MM.1S (cell line): ENCODE results near the gene LTB4R.

Experiments
- DNase-seq: peaks from one replicate; pipeline ENCODE4 v3.0.0-alpha.2; 2015
- H2AFZ ChIP-seq: fragments of 300-600 bp; sonication (generic); 2 replicates; pipeline ENCODE4 v1.6.0; 2016; ENCODE audit warnings: antibody characterized with exemption, low read length
- H3F3A ChIP-seq: fragments of 300-600 bp; sonication (generic); 2 replicates; pipeline ENCODE4 v1.6.1; 2016; ENCODE audit warnings: mild to moderate bottlenecking, antibody characterized with exemption, low read length, moderate library complexity, mixed read lengths; ENCODE audit not compliant: insufficient read depth
- H3K27ac ChIP-seq: fragments of 300-600 bp; sonication (generic); 2 replicates; pipeline ENCODE4 v1.5.1; 2016; ENCODE audit warnings: mild to moderate bottlenecking, low read length
- H3K27me3 ChIP-seq: fragments of 300-600 bp; sonication (generic); replicated peaks from 2 replicates; pipeline ENCODE4 v1.6.0; 2016; ENCODE audit warnings: low read length; ENCODE audit not compliant: insufficient read depth
- H3K36me3 ChIP-seq: fragments of 300-600 bp; sonication (generic); replicated peaks from 2 replicates; pipeline ENCODE4 v1.6.1; 2016; ENCODE audit warnings: mild to moderate bottlenecking, low read length, mixed read lengths; ENCODE audit not compliant: insufficient read depth
- H3K4me1 ChIP-seq: fragments of 300-600 bp; sonication (generic); 2 replicates; pipeline ENCODE4 v1.6.1; 2016; ENCODE audit warnings: low read length, mixed read lengths
- H3K4me2 ChIP-seq: fragments of 300-600 bp; sonication (generic); 2 replicates; pipeline ENCODE4 v1.6.0; 2016; ENCODE audit warnings: low read depth, low read length
- H3K4me3 ChIP-seq: fragments of 300-600 bp; sonication (generic); 2 replicates; pipeline ENCODE4 v1.5.1; 2016; ENCODE audit warnings: low read length, mixed read lengths
- H3K79me2 ChIP-seq: fragments of 300-600 bp; sonication (generic); 2 replicates; pipeline ENCODE4 v1.6.1; 2016; ENCODE audit warnings: mixed run types, low read length, mixed read lengths
- H3K9ac ChIP-seq: fragments of 300-600 bp; sonication (generic); 2 replicates; pipeline ENCODE4 v1.6.1; 2016; ENCODE audit warnings: low read length, mixed read lengths
- H3K9me2 ChIP-seq: fragments of 300-600 bp; sonication (generic); replicated peaks from 2 replicates; pipeline ENCODE4 v1.6.1; 2016; ENCODE audit warnings: mild to moderate bottlenecking, low read length, mixed read lengths; ENCODE audit not compliant: insufficient read depth
- H3K9me3 ChIP-seq: fragments of 300-600 bp; sonication (generic); replicated peaks from 2 replicates; pipeline ENCODE4 v1.6.1; 2016; ENCODE audit warnings: mild to moderate bottlenecking, low read length, mixed read lengths; ENCODE audit not compliant: insufficient read depth
- H4K20me1 ChIP-seq: fragments of 300-600 bp; sonication (generic); 2 replicates; pipeline ENCODE4 v1.6.1; 2016; ENCODE audit warnings: mild to moderate bottlenecking, low read length, moderate library complexity, mixed read lengths; ENCODE audit not compliant: insufficient read depth
- EZH2 ChIP-seq: fragments of 300-600 bp; sonication (generic); optimal IDR thresholded peaks from 2 replicates; pipeline ENCODE3; 2017; ENCODE audit warnings: low read depth, mild to moderate bottlenecking, antibody characterized with exemption, low read length, mixed read lengths
- EZH2phosphoT487 ChIP-seq: fragments of 300-600 bp; sonication (generic); IDR thresholded peaks from 2 replicates; pipeline ENCODE4 v1.6.1; 2018; ENCODE audit warnings: antibody characterized with exemption, low read length
- TF ChIP-seq, protein P1 (sequence below): fragments of 300-600 bp; sonication (generic); IDR thresholded peaks from 2 replicates; pipeline ENCODE4 v1.5.1; 2016; ENCODE audit warnings: antibody characterized with exemption, low read length, mixed read lengths

LTB4R gene

DNA sequence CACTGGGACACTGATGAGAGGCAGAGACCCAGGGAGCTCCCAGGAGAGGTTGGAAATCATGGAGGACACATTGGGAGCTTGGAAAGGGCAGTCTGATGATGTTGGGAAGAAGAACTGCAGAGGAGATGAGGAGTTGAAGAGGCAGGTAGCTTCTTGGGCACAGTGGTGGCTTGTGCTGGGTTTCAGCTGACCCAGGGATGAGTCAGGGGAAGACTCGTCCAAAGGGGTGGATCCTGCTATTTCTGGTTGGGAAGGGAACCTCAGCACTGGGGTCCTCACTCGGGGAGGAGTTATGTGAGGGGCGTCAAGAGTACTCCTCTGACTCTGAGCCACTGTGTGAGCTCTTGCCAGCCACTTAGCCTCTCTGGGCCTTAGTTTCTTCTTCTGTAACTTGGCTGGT is 12.0 kb downstream of the LTB4R start:
- H3K79me2 ChIP-seq: no peaks in the 10 kb centered on the region
- H3K4me1 ChIP-seq: no peaks in the 10 kb centered on the region
- H3F3A ChIP-seq: no peaks in the 10 kb centered on the region; the same call in 1 of the 2 replicates
- H2AFZ ChIP-seq: no peak overlapping the region
- no peaks in the 10 kb centered on the region for H4K20me1 ChIP-seq
- no peaks in the 10 kb centered on the region for H3K36me3 ChIP-seq
- no peaks in the 10 kb centered on the region for H3K9me3 ChIP-seq
- H3K27ac ChIP-seq: no peak overlapping the region
- peaks cover 11% of the 10 kb centered on the region; the same call in 1 of the 2 replicates for H3K27me3 ChIP-seq
- no peak overlapping the region for H3K4me3 ChIP-seq
- H3K9ac ChIP-seq: no peak overlapping the region
- no peaks in the 10 kb centered on the region for H3K9me2 ChIP-seq
- no peak for DNase-seq
- no peak overlapping the region for H3K4me2 ChIP-seq
- TF ChIP-seq, protein P1, sequence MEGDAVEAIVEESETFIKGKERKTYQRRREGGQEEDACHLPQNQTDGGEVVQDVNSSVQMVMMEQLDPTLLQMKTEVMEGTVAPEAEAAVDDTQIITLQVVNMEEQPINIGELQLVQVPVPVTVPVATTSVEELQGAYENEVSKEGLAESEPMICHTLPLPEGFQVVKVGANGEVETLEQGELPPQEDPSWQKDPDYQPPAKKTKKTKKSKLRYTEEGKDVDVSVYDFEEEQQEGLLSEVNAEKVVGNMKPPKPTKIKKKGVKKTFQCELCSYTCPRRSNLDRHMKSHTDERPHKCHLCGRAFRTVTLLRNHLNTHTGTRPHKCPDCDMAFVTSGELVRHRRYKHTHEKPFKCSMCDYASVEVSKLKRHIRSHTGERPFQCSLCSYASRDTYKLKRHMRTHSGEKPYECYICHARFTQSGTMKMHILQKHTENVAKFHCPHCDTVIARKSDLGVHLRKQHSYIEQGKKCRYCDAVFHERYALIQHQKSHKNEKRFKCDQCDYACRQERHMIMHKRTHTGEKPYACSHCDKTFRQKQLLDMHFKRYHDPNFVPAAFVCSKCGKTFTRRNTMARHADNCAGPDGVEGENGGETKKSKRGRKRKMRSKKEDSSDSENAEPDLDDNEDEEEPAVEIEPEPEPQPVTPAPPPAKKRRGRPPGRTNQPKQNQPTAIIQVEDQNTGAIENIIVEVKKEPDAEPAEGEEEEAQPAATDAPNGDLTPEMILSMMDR: no peak
- TF ChIP-seq EZH2phosphoT487 (no peak), EZH2 (no peak)

DNA sequence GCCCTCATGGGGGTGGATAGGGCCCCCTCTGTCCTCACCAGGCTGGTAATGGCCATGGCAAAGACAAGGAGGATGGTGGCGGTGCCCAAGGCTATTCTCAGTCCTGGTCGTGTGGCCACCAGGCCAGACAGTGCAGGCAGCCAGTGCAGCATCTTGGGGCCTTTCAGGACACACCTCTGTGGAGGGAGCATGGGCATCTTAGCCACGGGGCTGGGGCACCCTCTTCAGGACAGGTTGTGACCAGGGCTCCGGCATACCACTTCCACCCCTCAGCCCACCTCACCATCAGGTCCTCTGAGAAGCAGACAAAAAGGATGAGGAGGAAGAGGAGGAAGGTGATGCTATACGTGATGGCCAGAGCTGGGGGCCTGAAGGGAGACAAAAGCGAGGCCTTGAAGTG is 12.7 kb downstream of the LTB4R start:
- no peak overlapping the region for H3K4me3 ChIP-seq
- no peaks in the 10 kb centered on the region for H4K20me1 ChIP-seq
- no peaks in the 10 kb centered on the region for H3K79me2 ChIP-seq
- H3K4me2 ChIP-seq: no peak overlapping the region
- no peak overlapping the region for H3K27ac ChIP-seq
- TF ChIP-seq EZH2phosphoT487: no peak
- TF ChIP-seq, protein P1: no peak
- TF ChIP-seq EZH2: no peak
- peaks cover 11% of the 10 kb centered on the region; the same call in 1 of the 2 replicates for H3K27me3 ChIP-seq
- H3K9me2 ChIP-seq: no peaks in the 10 kb centered on the region
- H3K36me3 ChIP-seq: no peaks in the 10 kb centered on the region
- H3F3A ChIP-seq: no peaks in the 10 kb centered on the region; the same call in 1 of the 2 replicates
- H3K4me1 ChIP-seq: no peaks in the 10 kb centered on the region
- no peak overlapping the region for H2AFZ ChIP-seq
- no peak overlapping the region for H3K9ac ChIP-seq
- H3K9me3 ChIP-seq: no peaks in the 10 kb centered on the region
- no peak for DNase-seq

DNA sequence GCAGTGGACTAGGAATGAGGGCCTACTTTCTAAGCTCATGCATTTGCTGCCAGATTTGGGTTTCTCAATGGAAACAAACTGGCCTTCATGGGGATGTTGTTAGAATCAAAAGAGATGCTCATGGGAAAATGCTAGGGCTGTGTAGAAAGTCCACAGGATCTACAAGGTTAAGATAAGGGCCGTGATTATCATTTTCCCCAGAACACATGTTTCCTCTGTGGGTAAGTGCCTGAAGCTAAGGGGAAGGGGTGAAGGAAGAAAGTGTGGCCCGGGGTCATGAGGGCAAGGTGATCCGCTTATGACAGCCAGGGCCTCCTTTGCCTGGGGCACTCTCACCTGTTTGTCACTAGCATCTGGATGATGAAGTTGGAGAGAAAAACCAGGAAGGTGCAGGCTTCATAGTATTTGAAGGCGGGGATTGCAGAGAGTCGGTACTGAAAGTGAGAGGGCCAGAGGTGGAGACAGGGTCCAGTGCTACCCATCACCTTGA is 13.8 kb downstream of the LTB4R start:
- Histone ChIP-seq H3K9me3 (no peaks in the 10 kb centered on the region), H4K20me1 (no peaks in the 10 kb centered on the region), H3K27ac (no peak overlapping the region), H3K4me2 (no peak overlapping the region), H3F3A (no peaks in the 10 kb centered on the region; the same call in 1 of the 2 replicates), H2AFZ (no peak overlapping the region), H3K27me3 (peaks cover 11% of the 10 kb centered on the region; the same call in 1 of the 2 replicates), H3K4me1 (no peaks in the 10 kb centered on the region), H3K9me2 (no peaks in the 10 kb centered on the region), H3K9ac (no peak overlapping the region), H3K36me3 (no peaks in the 10 kb centered on the region), H3K79me2 (no peaks in the 10 kb centered on the region), H3K4me3 (no peak overlapping the region)
- no peak for TF ChIP-seq EZH2phosphoT487
- TF ChIP-seq EZH2: no peak
- TF ChIP-seq, protein P1: no peak
- no peak for DNase-seq
